GM10847 (cell line): ENCODE measurements around the gene TSHZ1.

Experiments used
- POLR2A ChIP-seq: IDR thresholded peaks from 2 replicates; pipeline ENCODE4 v1.6.1; 2011; ENCODE audit not compliant: insufficient read length; ENCODE audit errors: extremely low read depth

Gene TSHZ1

GRCh38 chr18:75176849-75177248 lies 33.7 kb upstream of the TSHZ1 start:
- no peak for TF ChIP-seq POLR2A

GRCh38 chr18:75178376-75178775 lies 32.2 kb upstream of the TSHZ1 start:
- TF ChIP-seq POLR2A, result no peak

GRCh38 chr18:75179819-75180600 lies 30.6 kb upstream of the TSHZ1 start:
- no peak for TF ChIP-seq POLR2A

DNA sequence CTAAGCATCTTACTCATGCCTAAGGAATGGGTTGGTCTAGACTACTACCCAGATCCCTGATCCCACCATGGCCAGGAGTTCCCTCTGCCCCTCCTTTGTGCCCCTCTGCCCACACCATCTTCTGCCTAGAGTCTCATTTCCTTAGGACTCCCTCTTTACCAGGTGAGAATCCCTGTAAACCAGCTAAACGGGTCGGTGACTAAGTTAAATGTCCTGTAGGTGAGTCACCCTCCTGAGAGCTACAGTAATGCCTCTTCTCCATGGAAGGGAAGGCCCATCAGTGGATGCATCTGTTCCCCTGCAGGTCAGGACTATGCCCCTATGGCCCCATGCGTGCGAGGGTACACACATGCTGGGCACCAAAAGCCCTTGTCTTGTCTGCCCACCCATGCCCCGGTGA lies 27.1 kb upstream of the TSHZ1 start:
- TF ChIP-seq POLR2A, result no peak

- no peak for TF ChIP-seq POLR2A
These were observed 26.6 kb upstream of the TSHZ1 start for GRCh38 chr18:75183973-75184493.

- TF ChIP-seq POLR2A, result no peak
These were observed 25.1 kb upstream of the TSHZ1 start for GRCh38 chr18:75185460-75185859.

GRCh38 chr18:75189696-75190095 lies 20.9 kb upstream of the TSHZ1 start:
- TF ChIP-seq POLR2A, result no peak

DNA sequence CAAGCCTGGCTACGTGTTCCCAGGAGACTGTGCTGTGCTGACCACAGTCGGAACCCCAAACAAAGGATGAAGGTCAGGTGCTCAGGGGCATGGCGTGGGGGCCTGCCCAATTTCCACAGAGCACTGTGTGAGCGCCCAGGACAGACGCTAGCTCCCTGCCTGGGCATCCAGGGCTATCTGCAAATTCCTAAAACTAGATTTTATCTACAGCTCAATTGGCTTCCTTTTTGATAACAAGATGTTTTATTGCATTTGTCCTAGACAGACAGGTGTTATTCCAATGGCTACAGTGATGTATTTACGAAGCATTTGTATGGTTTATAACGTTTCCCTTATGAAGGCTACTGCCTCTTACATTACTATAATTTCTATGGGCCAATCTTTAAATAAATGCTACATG lies 17.7 kb upstream of the TSHZ1 start:
- no peak for TF ChIP-seq POLR2A

GRCh38 chr18:75198036-75198435 lies 12.6 kb upstream of the TSHZ1 start:
- no peak for TF ChIP-seq POLR2A

GRCh38 chr18:75199327-75199726 lies 11.3 kb upstream of the TSHZ1 start:
- no peak for TF ChIP-seq POLR2A

DNA sequence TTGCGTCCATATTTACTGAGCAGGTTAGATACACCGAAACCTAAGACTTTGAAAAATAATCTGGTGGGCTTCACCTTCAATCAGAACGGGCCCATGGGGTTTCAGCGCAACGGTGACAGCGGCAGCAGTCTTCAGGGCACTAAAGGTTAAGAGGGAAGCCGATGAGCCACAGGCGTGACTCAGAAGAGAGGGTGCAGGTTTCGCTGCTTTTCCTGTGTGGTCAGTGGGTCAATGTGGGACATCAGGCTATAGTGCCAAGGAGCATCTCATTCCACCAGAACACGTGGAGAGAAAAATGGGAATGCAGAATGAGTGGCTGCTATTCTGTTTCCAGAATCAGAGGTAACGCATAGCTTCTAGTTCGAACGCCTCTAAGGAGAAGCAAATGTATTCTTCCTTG lies 10.5 kb upstream of the TSHZ1 start:
- no peak for TF ChIP-seq POLR2A

DNA sequence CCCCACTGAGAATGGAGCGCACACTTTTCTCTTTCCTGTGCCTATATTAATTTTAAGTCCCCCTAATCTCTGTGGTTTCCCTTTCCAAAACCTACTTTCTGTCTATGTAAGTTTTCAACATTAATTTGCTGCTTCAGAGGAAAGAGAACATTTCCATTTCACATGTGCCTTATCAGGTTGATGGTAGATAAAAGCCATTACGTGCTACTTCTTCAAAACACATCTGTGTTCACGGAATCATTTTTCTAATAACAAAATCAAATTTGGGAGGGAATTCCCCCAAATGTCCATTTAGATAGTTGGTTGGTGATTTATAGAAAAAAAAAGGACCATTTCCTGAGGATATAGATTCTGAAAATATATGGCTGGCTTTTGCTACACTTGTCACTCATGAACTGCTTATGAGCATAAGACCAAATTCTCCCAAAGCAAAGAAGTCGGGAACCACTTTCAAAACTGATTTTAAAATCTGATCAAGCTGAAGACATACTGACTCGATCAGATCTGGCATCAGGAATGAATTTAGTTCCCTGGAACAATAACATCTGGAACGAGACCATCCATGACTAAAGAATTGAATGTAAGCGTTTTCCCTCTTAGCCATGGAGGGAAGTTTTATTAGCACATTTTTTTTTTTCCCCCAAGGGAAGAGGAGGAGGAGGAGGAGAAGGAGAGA lies 9.9 kb upstream of the TSHZ1 start:
- TF ChIP-seq POLR2A, result no peak

DNA sequence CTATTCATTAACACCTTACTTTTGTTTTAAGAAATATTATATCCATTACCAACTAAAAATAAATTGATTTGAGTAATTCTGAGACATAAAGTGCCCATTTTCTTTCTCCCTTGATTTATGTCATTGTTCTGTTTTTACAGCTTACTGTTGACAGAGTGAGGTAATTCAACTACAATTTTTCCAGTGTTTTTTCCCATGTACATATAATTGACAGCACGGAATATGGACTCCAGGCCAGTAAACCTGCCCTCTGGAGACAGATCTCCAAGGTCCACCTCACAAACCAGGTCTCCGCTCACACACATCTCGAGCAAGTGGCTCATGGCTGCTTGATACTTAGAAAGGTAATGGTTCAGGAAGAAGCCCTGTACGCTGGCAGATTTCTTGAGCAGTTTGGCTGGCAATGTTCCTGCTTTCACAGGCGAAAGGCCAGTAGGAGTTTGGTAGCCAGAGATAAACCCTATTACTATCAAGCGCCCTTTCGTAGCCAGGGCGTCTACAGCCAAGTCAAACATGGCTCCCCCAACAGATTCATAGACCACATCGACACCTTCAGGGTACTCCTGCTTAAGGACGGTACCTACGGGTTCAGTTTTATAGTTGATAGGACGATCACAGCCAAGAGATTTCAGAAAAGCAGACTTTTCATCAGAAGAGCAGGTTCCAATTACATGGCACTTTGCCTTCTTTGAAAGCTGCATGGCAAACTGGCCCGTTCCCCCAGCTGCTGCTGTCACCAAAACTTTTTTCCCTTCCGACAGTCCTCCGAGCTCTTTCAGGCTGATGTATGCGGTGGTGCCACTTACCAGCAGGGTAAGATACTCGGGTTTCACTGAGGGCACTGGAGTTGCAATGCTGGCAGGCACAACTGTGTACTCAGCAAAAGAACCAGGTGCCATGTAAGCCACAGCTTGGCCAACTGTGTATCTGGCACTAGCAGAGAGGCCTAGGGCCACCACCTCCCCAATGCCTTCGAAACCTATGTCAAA lies 9.0 kb upstream of the TSHZ1 start:
- TF ChIP-seq POLR2A, result no peak

- TF ChIP-seq POLR2A, result no peak
These were observed 7.8 kb upstream of the TSHZ1 start for GRCh38 chr18:75202696-75203365.
